ENCODE data around the gene KBTBD12.

The KBTBD12 gene

GRCh38 chr3:127925384-127925783, 10.4 kb downstream of the KBTBD12 start:
- H4K20me1 ChIP-seq (ENCODE audit: insufficient read depth, low read length) = no peaks in the 10 kb centered on the region
- DNase-seq (no peak), ATAC-seq (ENCODE audit: insufficient read depth, low read depth) (no peak)
- no peak overlapping the region for H2AFZ ChIP-seq (ENCODE audit: low read depth, low read length)
- no peaks in the 10 kb centered on the region for H3K79me2 ChIP-seq (ENCODE audit: insufficient read depth, low read length)
- no peak overlapping the region for H3K4me3 ChIP-seq (ENCODE audit: low read depth in 1 of 2, low read length in 2 of 2)
- TF ChIP-seq EZH2 (IDR thresholded peaks at IDR 0.05; ENCODE audit: borderline replicate concordance, low read depth, low read length, severe bottlenecking) (no peak), CTCF (IDR thresholded peaks at IDR 0.05; ENCODE audit: borderline replicate concordance, extremely low read depth, low read length, poor library complexity, severe bottlenecking) (no peak)
- no peaks in the 10 kb centered on the region for H3K9me3 ChIP-seq (ENCODE audit: insufficient read depth, low read length, severe bottlenecking)
- no peaks in the 10 kb centered on the region for H3K36me3 ChIP-seq (ENCODE audit: insufficient read depth, low read length)
- H3K9ac ChIP-seq (ENCODE audit: low read depth, low read length) = no peak overlapping the region
- no peak overlapping the region for H3K27ac ChIP-seq (ENCODE audit: low read length)
- no peak overlapping the region for H3K4me2 ChIP-seq (ENCODE audit: insufficient read depth, low read length)
- peaks cover 17% of the 10 kb centered on the region for H3K27me3 ChIP-seq (ENCODE audit: insufficient read depth, low read length, poor library complexity)
- no peaks in the 10 kb centered on the region for H3K4me1 ChIP-seq (ENCODE audit: insufficient read depth, low read length)

GRCh38 chr3:127927829-127928604, 13.0 kb downstream of the KBTBD12 start:
- Histone ChIP-seq H3K4me2 (ENCODE audit: insufficient read depth, low read length) (no peak overlapping the region), H3K36me3 (ENCODE audit: insufficient read depth, low read length) (no peaks in the 10 kb centered on the region), H3K27me3 (ENCODE audit: insufficient read depth, low read length, poor library complexity) (peaks cover 32% of the 10 kb centered on the region), H2AFZ (ENCODE audit: low read depth, low read length) (no peak overlapping the region), H3K4me1 (ENCODE audit: insufficient read depth, low read length) (no peaks in the 10 kb centered on the region), H3K9me3 (ENCODE audit: insufficient read depth, low read length, severe bottlenecking) (no peaks in the 10 kb centered on the region), H3K27ac (ENCODE audit: low read length) (no peak overlapping the region), H3K4me3 (ENCODE audit: low read depth in 1 of 2, low read length in 2 of 2) (no peak overlapping the region), H4K20me1 (ENCODE audit: insufficient read depth, low read length) (no peaks in the 10 kb centered on the region), H3K79me2 (ENCODE audit: insufficient read depth, low read length) (no peaks in the 10 kb centered on the region), H3K9ac (ENCODE audit: low read depth, low read length) (no peak overlapping the region)
- ATAC-seq (ENCODE audit: insufficient read depth, low read depth) (no peak), DNase-seq (no peak)
- TF ChIP-seq CTCF (IDR thresholded peaks at IDR 0.05; ENCODE audit: borderline replicate concordance, extremely low read depth, low read length, poor library complexity, severe bottlenecking) (no peak), EZH2 (IDR thresholded peaks at IDR 0.05; ENCODE audit: borderline replicate concordance, low read depth, low read length, severe bottlenecking) (no peak)

GRCh38 chr3:127929818-127930413, 14.9 kb downstream of the KBTBD12 start:
- Histone ChIP-seq H3K4me3 (ENCODE audit: low read depth in 1 of 2, low read length in 2 of 2) (no peak overlapping the region), H3K4me2 (ENCODE audit: insufficient read depth, low read length) (no peak overlapping the region), H3K9me3 (ENCODE audit: insufficient read depth, low read length, severe bottlenecking) (no peaks in the 10 kb centered on the region), H2AFZ (ENCODE audit: low read depth, low read length) (no peak overlapping the region), H3K9ac (ENCODE audit: low read depth, low read length) (no peak overlapping the region), H3K79me2 (ENCODE audit: insufficient read depth, low read length) (no peaks in the 10 kb centered on the region), H3K27me3 (ENCODE audit: insufficient read depth, low read length, poor library complexity) (peaks cover 35% of the 10 kb centered on the region), H4K20me1 (ENCODE audit: insufficient read depth, low read length) (no peaks in the 10 kb centered on the region), H3K4me1 (ENCODE audit: insufficient read depth, low read length) (no peaks in the 10 kb centered on the region), H3K27ac (ENCODE audit: low read length) (no peak overlapping the region), H3K36me3 (ENCODE audit: insufficient read depth, low read length) (no peaks in the 10 kb centered on the region)
- TF ChIP-seq EZH2 (IDR thresholded peaks at IDR 0.05; ENCODE audit: borderline replicate concordance, low read depth, low read length, severe bottlenecking) (no peak), CTCF (IDR thresholded peaks at IDR 0.05; ENCODE audit: borderline replicate concordance, extremely low read depth, low read length, poor library complexity, severe bottlenecking) (no peak)
- DNase-seq (no peak), ATAC-seq (ENCODE audit: insufficient read depth, low read depth) (no peak)

All from DND-41 (cell line).